HG02642 (cell line): ENCODE data around the gene SPTBN5.

Source experiments
- ATAC-seq: cut with Tn5 transposase; IDR thresholded peaks from one replicate; pipeline ENCODE4 v1.9.1; 2021; ENCODE audit warnings: mild to moderate bottlenecking; ENCODE audit not compliant: unreplicated experiment, poor library complexity

The SPTBN5 gene

DNA sequence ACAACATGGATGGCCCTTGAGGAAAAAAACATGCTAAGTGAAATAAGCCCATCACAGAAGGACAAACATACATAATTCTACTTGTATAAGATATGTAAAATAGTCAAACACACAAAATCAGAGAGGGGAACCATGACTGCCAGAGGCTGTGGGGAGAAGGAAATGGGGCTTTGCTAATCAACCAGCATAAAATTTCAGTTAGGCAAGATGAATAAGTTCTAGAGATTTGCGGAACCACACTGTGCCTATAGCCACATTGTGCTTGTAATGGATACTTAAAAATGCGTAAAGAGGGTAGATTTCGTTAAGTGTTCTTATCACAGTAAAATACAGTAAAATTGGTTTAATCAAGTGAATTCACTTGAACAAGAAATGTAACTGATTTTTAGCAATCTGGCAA, 33.7 kb upstream of the SPTBN5 start:
- ATAC-seq, result no peak

DNA sequence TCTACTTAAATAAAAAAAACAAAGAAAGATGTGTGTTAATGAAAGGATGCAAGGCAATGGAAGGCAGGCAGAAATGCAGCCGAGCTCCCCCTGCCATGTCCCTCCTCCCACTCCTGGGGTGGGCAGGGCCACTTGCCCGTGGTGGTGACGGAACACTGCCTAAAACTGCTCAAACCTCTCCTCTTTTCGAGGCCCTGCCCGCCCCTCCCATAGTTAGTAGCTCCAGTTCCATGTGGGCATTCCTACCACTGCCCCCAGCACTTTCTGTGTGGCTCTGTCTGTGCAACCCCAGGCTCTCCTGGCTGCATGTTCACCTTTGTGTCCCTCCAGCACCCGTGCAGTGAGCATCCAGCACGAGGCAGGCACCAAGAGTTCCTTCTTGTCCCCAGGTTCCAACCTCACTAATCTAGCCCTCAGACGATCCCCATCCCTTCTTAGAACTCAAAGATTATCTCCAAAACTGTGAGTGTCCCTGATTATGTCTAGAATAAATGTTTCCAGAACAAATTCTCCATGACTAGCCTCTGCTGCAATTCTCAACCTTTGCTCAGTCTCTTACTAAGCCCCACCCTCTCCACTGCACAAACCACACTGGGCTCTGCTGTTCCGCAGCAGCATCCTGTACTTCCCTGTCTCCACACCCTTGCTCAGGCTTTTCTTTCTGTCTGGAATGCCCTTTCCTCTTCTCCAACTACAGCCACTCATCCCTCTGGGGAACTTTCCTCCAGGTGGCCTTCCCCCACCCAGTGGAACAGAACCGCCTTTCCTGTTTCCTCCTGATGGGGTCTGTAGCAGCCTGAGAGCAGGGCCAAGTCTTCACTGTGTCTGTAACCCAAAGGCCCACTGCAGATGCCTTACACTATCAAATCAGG, 32.6 kb upstream of the SPTBN5 start:
- ATAC-seq, result no peak

DNA sequence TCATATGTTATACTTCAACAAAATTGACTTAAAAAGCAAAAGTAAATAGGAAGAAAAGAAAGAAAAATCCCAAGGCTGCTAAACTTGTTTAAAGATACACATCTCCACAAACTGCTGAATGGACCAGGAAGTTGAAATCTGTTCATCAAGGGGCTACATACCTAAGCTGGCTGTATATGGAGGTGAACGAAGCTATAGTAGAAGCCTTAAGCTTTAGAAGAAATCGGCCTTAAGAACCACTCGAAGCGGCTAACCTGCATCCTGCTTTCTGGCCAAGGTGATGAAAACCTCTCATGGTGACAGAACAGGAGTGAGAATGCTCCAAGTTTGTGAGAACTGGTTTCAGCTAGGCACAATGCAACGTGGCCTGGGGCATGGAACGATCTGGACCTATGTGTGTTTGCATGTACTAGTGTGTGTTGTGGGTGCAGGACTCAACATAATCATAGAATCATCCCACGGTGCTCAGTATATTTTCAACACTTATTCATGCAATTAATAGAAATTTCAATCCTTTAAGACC, 31.3 kb upstream of the SPTBN5 start:
- ATAC-seq, result no peak

DNA sequence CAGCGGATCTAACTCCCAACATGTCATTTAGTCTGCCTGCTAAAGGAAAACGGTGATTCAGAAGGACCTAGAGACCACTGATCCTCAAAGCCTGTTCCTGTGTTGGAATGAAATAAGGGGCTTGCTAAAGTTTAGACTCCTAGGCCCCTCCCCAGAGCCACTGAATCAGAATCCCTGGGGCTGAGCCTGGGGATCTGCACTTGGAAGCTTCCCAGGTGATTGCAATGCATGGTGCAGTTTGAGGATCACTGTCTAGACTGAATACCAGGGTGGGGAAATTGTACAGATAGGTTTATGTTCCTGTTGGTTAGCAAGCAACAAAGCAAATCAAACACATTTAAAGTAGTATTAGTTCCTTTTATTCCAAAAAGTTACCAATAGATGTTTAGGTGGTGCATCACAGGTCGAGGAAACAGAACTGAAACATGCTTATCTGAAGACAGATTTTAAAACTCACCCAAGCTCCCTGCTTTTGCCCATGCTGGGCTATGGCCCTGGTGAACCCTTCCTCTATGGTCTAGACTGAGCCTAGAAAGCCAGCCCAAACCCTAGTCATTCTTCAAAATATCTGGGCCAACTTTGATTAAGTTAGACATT, 29.6 kb upstream of the SPTBN5 start:
- no peak for ATAC-seq

DNA sequence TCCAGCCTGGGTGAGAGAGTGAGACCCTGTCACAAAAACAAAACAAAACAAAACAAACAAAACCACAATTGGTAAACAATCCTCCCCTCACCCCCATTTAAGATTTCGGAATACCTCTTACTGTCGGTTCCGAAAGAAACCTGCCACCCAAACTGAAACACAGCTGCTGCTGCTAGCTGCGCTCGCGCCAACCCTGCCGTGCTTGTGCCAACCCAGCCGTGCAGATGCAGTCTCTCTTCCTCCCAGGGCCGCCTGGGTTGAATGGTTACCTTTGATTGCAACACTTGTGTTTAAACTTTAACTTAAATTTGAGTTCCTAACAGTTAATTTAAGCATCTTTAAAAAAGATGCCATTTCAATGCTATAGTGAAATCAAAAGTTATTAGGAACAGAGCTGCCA, 28.5 kb upstream of the SPTBN5 start:
- no peak for ATAC-seq

DNA sequence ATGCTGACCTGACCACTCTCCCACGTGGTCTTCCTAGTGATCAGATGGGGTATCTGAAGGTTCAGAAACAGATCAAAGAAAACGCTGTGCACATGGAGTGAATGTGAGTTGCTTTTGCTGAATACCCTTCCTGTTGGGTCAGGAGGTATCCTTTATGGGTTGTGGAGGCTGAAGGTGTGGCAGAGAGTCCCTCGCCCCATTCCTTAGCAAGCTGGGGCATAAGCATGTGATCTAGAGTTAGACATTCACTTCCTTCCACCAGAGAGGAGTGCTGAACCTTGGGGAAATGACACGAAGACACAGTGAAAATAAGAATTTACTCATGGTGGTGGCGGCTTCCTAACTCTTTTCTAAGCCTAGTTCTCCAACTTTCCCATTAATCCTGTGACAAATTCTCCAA, 27.8 kb upstream of the SPTBN5 start:
- no peak for ATAC-seq

DNA sequence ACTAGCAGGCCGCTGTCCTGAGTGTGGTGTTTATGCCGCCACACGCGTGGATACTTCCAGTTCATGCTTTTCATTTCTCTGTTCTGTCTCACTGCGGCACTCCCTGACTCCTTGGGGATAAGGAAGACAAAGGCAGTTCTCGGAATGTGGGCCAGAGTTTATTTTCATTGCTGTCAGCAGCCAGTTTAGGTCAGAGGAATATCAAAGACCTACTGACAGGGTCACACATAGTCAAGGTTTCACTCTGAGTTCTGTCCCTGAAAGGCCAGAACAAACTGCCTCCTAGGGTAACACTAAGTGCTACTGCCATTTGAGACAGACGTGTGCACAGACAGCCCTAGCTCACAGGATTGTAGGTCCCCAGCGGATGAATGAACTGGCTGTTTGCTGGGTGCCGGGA, 27.3 kb upstream of the SPTBN5 start:
- ATAC-seq, result no peak

DNA sequence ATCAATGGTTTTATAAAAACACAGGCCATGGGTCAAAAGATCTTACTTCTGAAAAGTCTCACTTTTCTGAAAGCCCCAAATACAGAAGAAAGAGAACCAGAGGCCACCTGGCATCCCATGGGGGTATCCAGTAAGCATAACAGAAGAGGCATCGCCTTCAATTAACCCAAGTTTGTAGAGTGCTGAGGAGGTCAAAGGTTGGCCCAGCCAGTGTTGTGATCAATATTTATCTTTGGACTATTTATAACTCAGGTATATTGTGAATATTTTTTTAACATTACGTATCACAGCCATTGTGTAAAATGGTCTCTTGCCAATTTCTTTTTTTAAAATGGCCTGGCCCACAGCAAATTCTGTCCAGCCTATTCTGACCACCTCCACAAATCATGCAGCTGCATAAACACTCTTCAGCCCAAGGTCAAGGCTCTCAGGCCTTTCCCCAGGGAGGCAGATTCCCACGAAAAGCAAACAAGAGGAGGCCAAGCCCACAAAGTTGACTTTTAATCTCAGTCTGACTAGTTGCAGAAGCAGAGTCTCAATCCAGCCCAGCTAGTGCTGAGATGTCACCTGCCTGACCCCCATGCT, 26.2 kb upstream of the SPTBN5 start:
- ATAC-seq, result no peak

DNA sequence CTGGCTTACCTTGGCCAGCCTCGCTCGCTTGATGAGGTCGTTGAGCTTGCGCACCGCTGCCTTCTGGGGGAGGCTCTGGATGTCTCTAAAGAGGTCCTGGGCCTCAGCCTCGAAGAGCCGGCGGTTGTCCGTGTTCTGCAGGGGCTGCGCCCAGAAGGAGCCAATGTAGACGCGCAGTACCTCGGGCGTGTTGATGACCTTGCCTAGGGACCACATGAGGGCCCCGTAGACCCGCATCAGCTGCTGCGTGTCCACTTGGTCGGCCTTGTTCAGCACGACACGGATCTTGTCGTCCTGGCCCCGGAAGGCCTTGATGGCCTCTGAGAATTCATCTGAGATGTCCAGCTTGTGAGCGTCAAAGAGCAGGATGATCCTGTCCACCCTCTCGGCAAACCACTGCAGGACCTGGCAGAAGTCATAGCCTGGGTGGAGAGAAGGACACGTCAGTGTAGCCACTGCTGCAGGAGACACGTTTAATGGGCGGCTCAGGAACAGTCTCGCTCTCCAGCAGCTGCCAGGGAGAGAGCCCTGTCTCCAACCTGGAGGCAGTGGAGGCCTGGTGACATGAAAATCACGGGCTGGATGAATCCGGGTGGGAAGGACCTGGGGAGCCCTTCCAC, 25.5 kb upstream of the SPTBN5 start:
- no peak for ATAC-seq

DNA sequence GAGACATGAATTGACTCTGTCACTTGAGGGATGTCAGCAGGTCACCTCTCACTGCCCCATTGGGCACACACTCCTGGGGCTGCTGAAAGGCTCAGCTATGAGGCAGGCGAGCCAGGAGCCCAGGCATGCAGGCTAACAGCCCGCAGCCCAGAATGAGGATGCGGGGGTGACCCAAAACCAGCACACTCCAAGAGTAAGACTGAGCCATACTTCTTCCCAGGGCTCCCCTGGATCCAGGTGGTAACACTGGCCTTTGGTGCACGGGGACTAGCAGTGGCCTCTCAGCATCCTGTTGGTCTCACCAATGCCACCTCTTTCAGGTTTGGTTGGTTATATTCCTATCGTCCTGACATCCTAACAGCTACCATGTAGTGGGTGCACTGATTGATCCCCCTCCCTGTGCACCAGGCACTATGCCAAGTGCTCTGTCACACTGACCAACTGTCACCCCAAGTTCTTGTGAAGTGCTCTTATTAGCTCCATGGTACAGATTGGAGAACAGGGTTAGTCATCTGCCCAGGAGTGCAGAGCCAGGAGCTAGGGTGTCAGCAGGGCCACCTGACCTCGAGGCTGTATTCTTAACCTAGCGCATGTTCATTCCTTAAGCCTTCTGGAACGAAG, 24.8 kb upstream of the SPTBN5 start:
- no peak for ATAC-seq

DNA sequence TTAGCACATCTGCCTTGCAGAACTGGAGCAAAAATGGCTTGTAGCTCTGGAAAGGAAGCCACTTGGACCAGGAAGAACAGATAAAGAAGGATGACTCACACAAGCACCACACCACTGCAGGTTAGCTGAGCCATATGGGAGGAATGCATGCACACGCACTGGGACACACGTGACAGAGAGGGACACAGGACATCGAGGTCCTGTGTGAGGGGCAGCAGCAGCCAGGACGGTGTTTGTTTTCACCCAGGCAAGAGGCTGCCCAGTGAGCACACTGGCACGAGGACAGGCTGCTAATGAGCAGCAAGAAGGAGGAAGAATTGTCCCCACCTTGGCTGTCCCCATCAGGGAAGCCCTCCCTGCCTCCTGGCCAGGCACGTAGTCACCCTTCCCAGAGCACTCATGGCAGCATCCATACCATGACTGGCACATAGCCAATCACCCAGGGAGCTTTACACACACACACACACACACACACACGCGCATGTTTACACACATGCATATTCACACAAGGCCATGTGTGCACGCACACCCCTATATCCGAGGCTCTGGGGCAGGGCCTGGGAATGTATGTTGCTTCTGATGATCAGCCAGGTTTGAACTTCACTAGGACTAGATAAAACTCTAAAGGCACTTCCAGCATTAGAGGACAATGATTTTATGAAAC, 24.0 kb upstream of the SPTBN5 start:
- no peak for ATAC-seq

DNA sequence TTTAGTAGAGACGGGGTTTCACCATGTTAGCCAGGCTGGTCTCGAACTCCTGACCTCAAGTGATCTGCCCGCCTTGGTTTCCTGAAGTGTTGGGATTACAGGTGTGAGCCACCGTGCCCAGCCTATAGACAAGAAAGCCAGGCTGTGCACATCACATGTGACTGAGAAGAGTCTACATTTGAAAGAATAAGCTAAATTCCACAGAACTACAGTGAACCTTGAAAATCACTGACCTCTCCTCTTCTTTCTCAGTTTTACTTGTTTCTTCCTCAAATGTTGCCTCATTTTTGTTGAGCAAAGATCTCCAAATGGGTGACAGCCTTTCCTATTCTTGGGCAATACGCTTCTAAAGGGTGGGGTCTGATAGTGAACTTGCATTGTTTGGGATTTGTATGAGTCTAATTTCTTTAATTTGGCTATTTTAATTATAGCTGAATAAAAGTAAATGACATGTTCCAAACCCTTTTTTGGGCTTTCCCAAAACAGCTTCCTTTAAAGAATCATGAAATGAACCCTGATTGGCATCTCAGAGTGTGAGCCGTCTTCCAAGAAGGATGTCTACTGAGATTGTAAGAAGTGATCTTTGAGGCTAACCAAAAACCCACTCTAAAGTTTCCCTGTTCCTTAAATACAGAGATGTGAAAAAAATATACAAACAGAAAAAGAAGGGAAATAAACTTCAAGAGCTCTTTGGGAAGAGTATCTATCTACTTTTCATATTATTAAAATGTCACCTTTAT, 21.6 kb upstream of the SPTBN5 start:
- no peak for ATAC-seq

DNA sequence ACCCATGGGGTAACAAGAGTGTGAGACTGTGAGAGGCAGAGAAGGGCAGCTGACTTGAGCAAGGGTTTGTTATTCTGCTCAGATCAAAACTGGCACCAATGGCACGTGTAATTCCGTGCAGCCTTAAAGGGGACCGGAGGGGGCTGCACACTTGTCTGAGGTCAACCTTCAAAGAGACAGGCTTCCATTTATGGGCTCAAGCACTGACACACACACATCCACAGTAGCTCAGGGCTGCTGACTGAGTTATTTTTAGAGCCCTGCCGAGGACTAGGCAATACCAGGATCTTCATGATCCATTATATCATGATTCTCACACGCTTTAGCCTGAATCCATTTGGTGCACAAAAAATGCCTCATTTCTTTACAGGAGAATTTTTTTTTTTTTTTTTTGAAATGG, 20.6 kb upstream of the SPTBN5 start:
- no peak for ATAC-seq

DNA sequence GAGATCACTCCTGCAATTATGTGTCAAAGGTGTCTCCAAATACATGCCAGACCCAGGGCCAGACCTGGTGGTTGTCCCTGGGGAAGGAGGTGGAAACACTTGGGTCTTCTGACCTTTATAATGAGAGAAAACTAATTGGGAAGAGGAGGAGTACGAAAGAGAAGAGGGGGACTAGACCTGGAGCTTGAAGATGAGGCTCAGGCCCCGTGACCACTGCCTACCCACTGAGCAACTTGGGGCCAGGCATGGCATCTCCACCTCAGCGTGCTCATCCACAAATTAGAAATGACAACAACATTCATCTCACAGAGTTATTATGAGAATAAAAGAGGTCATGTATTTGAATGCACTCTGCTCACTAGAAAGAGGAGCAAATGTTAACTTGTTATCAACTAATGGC, 19.4 kb upstream of the SPTBN5 start:
- ATAC-seq, result no peak

DNA sequence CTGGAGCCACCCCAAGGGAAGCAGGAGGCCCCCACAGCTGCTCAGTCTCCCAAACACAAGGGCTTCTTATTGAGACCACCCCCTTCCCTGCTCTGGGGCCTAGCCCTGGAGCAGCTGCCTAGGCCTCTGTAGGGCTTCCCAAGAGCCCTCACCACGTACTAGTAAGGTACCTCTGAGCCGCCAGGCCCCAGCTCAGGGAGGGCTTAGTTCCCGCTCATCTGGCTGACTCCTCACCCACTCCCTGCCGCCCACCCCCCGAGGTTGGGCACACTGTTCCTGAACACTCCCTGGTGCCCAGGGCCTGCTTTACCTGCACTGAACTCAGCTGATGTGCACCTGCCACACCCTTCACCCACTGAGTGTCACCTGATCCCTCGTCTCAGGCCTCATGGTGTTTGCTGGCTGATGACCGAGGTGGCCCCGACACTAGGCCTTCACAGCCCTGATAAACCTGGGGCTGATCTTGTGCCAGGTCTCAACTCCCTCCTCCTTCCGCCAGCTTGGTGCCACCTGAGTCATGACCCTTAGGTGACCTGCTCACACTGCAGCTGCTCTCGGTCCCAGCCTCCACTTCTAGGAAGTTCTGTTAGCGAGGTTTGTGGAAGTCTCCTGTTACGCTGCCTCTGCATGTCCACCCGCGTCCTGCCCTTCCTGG, 18.0 kb upstream of the SPTBN5 start:
- no peak for ATAC-seq

DNA sequence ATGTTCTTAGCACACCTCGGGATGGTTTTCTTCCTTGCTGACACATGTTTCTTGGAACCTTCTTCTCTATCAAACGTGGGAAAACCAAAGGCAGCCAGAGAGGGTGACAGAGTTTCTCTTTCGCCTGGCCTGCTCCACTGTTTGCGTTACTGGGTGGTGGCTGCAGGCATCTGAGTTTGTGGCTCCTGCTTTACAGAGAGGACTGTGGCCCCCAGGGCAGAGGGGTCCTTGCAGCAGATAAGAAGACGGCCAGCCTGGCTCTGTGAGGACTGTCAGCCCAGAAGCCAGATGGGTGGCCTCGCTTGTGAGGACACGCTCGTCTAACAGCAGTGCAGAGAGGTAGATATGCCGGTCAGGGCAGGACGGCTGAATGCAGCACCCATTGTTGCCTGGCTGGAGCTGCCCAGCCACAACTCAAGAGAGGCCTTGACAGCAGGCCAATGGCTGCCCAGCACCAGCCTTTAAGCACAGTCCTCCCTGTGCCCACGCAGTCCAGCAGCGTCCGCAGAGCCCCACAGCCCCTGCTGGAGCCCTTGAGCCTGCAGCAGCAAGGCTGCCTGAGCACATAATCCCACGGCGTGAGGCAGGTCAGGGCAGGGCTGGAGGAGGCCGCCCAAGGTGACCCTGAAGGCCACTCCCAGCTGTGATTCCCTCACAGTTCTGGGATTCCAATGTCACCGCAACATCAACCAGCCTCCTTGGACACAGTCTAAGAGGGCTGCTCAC, 15.0 kb upstream of the SPTBN5 start:
- no peak for ATAC-seq

DNA sequence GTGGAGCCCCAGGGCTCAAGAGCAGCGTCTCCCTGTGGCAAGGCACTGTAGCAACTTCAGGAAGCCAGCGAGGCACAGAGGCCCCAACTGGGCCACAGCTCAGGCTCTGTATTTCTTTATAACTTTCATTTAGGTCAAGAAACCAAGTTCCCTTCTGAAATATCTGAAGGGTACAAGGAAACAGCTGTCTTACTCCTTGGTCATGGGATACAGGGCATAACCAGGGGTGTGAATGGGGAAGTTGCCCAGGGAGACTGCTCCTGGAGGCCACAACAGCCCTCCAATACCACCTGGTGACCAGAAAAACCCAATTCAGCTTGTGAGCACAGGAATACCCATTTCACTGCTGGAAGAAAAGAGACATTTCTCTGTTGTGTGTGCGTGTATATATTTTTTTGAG, 13.3 kb upstream of the SPTBN5 start:
- no peak for ATAC-seq

DNA sequence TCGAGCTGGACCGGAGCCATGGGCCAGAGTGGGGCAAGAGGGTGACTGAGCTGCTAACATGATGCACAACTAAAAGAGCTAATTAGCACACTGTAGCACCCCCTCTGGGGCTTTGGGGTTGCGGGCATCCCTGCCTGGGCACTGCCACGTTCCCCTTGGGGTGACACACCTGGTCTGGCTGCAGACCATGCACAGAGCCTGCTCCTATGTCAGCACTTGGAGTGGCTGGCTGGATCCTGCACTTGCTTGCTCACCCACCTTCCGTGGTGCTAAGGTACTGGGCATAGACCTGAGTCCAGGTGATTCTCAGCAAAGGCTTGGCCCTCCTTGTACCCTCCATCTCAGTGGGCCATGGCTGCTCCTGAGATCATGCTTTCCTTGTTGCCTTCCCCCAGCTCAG, 12.8 kb upstream of the SPTBN5 start:
- no peak for ATAC-seq
